Measurements from ENCODE around the gene HIP1R.

The HIP1R gene

DNA sequence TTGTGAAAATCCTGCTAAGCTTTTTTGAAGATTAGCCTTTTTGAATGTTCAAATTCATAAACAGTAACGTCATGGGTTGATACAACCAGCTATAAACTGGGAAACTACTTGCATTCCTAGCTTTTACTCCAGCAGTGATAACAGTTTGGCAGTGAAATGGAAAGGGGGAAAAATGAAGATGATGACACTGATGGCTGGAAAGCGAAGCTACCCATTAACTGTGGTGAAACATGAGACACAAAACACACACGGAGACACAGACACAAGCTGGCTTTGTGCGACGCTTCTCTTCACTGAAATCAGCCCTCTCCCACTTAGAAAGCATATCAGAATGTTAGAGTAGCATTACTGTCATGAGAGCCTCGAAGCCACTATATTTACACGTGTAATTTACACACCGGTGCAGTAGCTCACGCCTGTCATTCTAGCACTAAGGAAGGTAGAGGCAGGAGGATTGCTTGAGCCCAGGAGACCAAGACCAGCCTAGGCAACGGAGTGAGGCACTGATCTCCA, 45.0 kb downstream of the HIP1R start:
- Mint-ChIP-seq H3K4me3 (no peak overlapping the region), H3K9me3 (no peaks in the 10 kb centered on the region), H3K36me3 (ENCODE audit: insufficient read depth) (peaks cover 14% of the 10 kb centered on the region), H3K27me3 (no peaks in the 10 kb centered on the region), H3K27ac (ENCODE audit: low read depth) (peak overlapping the region; percentile 70), H3K4me1 (peaks cover 79% of the 10 kb centered on the region)
- ATAC-seq (replicated peaks; ENCODE audit: extremely low read depth, poor library complexity, severe bottlenecking), result no peak
- DNase-seq (ENCODE audit: low spot score in 2 of 2), result no peak

DNA sequence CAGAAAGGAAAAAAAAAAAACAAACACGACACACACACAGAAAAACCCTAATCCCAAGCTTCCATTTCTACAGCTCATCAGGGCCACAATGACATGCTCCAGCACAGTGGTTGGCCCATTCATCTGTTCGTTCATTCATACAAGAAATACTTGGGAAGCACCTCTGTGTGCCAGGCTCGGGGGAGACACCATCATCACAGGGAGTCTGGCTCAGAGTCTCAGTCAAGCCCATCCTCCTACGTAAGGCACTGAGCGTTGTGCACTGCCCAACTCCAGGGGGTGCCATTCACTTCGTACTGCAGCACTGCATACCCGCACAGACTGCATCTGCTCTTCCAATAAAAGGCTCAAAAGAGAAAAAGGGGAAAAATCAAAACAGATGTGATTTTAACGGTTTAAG, 45.4 kb downstream of the HIP1R start:
- ATAC-seq (replicated peaks; ENCODE audit: extremely low read depth, poor library complexity, severe bottlenecking) (peak; percentile 7), DNase-seq (ENCODE audit: low spot score in 2 of 2) (no peak)
- no peak overlapping the region for H3K4me3 Mint-ChIP-seq
- peaks cover 14% of the 10 kb centered on the region for H3K36me3 Mint-ChIP-seq (ENCODE audit: insufficient read depth)
- peak overlapping the region; percentile 70 for H3K27ac Mint-ChIP-seq (ENCODE audit: low read depth)
- H3K9me3 Mint-ChIP-seq, result no peaks in the 10 kb centered on the region
- no peaks in the 10 kb centered on the region for H3K27me3 Mint-ChIP-seq
- peaks cover 79% of the 10 kb centered on the region for H3K4me1 Mint-ChIP-seq

DNA sequence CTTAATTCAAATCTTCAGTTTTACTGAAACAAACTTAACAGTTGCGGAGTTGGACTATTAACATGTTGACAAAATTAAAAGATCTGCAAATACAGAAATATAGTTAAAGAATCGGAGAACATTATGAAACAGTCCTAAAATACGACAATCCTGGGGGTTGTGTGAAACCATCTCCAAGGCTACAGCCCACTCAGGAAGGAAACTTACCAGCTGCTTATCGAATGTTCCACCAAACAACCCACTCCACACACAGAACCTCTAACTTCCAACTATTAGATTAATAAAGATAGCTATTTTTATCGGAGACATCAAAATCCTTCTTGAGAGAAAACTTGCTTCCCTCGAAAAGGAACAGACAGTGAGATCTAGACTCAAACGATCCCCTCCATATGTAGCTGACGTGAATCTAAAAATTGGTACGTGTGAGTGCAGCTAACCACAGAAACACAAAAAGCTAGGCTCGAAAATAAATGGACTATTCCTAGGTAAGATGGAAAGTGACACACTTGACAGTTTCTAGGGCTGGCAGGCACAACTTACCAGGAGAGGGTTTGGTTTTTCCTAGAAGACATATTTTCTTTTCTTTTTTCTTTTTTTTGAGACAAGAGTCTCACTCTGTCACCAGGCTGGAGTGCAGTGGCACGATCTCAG, 47.8 kb downstream of the HIP1R start:
- DNase-seq (ENCODE audit: low spot score in 2 of 2) (no peak), ATAC-seq (replicated peaks; ENCODE audit: extremely low read depth, poor library complexity, severe bottlenecking) (no peak)
- no peak overlapping the region for H3K4me3 Mint-ChIP-seq
- H3K27ac Mint-ChIP-seq (ENCODE audit: low read depth), result peak overlapping the region; percentile 87
- H3K27me3 Mint-ChIP-seq, result no peaks in the 10 kb centered on the region
- no peaks in the 10 kb centered on the region for H3K9me3 Mint-ChIP-seq
- H3K4me1 Mint-ChIP-seq, result peaks cover 72% of the 10 kb centered on the region
- H3K36me3 Mint-ChIP-seq (ENCODE audit: insufficient read depth), result peaks cover 7% of the 10 kb centered on the region

DNA sequence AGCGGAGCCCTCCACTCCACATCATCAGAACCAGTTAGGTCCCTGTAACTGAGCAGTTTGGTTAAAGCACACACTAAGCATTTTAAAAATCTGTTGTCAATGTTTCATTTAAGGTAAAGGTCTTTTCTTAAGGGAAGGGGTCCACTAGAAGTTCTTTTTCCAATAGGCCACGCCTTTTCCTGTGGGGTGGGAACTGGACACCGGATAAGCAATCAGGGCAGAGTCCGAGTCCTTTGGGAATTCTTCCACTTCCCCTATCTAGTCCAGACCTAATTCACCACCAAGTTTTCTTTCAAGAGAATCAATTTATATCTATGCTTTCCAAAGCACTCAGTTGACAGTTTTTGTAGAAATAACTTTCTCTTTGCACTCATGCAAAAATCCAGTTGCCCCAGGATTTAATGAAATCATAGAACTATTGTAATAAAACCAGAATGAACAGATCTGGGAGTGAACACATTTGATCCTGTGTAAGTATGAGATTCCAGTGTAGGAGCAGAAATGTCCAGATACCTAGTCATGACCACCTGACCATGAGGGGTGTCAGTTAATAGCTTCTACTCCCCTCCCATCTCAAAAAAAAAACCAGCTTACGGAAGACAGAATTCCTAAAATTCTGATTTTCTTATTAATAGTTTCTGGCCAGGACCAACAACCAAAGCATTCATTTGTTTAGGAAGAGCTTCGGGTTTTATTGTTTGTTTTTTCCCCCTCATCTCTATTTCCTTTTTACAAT, 49.0 kb downstream of the HIP1R start:
- Mint-ChIP-seq H3K9me3 (no peaks in the 10 kb centered on the region), H3K27ac (ENCODE audit: low read depth) (no peak overlapping the region), H3K4me3 (no peak overlapping the region), H3K27me3 (no peaks in the 10 kb centered on the region), H3K36me3 (ENCODE audit: insufficient read depth) (peaks cover 10% of the 10 kb centered on the region), H3K4me1 (peaks cover 75% of the 10 kb centered on the region)
- ATAC-seq (replicated peaks; ENCODE audit: extremely low read depth, poor library complexity, severe bottlenecking), result no peak
- DNase-seq (ENCODE audit: low spot score in 2 of 2), result no peak

DNA sequence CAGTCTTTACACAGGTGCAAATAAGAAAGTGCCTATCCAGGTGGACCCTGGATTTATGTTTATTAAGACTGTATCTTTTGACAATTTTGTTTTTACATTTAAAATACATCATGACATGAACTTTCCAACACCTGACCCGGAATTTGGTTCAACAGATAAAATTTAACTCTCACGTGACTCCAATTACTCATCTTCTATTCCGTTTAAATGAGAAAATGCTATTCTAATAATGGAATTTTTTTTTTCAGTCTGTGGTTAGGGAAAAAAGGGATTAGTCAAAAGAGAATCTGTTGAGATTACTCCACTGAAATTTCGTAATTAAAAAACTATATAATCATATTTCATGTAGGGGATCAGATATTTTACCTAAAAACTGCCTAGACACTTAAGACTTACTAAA, 49.6 kb downstream of the HIP1R start:
- Mint-ChIP-seq H3K4me3 (no peak overlapping the region), H3K4me1 (peaks cover 75% of the 10 kb centered on the region), H3K27me3 (no peaks in the 10 kb centered on the region), H3K36me3 (ENCODE audit: insufficient read depth) (peaks cover 10% of the 10 kb centered on the region), H3K9me3 (no peaks in the 10 kb centered on the region), H3K27ac (ENCODE audit: low read depth) (no peak overlapping the region)
- DNase-seq (ENCODE audit: low spot score in 2 of 2) (no peak), ATAC-seq (replicated peaks; ENCODE audit: extremely low read depth, poor library complexity, severe bottlenecking) (no peak)

DNA sequence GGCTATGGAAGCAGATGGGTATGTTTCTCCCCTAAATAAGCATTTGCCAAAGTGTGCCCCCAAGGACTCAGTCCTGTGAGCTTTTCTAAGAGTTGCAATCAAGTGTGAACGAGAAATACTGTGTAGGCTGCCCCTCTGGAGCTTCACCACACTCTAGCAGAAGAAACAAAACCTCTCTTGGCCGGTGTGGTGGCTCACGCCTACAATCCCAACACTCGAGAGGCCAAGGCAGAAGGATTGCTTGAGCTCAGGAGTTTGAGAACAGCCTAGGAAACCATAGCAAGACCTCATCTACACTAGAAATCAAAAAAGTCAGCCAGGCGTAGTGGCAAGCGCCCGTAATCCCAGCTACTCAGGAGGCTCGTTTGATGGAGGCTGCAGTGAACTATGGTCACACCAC, 50.9 kb downstream of the HIP1R start:
- H3K27ac Mint-ChIP-seq (ENCODE audit: low read depth), result peak overlapping the region; percentile 72
- DNase-seq (ENCODE audit: low spot score in 2 of 2) (no peak), ATAC-seq (replicated peaks; ENCODE audit: extremely low read depth, poor library complexity, severe bottlenecking) (no peak)
- no peak overlapping the region for H3K4me3 Mint-ChIP-seq
- peaks cover 9% of the 10 kb centered on the region for H3K36me3 Mint-ChIP-seq (ENCODE audit: insufficient read depth)
- peaks cover 75% of the 10 kb centered on the region for H3K4me1 Mint-ChIP-seq
- H3K27me3 Mint-ChIP-seq, result no peaks in the 10 kb centered on the region
- no peaks in the 10 kb centered on the region for H3K9me3 Mint-ChIP-seq

DNA sequence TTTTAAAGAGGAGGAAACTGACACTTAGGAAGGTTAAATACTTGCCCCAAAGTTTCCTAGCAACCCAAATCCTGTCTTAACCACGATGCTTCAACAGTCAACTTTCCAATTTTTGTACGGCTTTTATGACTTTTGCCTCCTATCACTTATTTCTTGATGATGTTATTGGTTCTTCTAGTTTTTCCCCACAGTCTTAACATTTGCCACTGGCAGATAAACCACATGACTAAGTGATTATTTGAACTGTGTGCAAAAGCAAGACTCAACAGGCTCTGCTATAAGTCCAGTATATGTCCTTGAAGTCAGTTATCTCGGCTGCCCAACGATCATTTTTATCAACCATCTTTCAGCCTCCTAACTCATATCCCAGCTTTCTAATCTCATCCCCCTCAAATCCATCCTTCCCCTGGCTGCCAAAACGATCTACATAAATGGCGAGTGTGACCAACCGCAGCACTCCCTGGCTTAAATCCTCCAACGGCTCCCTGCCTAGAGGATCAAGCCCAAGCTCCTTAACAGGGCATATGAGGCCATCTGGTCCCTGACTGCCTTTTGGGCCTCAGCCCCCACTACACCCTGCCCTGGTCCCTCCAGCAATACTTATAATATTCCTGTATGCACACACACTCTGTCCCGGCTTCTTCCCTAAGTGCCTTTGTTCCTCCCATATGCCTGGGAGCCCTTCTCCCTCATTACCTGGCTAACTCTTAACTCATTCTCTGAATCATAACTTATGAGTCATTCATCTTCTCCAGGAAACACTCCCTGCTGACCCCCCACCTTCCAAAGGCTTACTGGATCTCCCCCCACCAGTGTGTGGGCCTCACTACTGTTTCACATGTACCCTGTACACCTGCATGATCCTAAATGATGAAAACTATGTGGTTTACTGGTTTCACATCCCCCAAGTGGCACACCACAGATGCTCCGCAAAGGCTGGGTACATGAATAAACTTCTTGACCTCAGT, 51.9 kb downstream of the HIP1R start:
- no peak for ATAC-seq (replicated peaks; ENCODE audit: extremely low read depth, poor library complexity, severe bottlenecking)
- no peak for DNase-seq (ENCODE audit: low spot score in 2 of 2)
- Mint-ChIP-seq H3K9me3 (no peaks in the 10 kb centered on the region), H3K27ac (ENCODE audit: low read depth) (peak overlapping the region; percentile 72), H3K27me3 (no peaks in the 10 kb centered on the region), H3K36me3 (ENCODE audit: insufficient read depth) (peaks cover 9% of the 10 kb centered on the region), H3K4me1 (peaks cover 78% of the 10 kb centered on the region), H3K4me3 (peak overlapping the region; percentile 69)

DNA sequence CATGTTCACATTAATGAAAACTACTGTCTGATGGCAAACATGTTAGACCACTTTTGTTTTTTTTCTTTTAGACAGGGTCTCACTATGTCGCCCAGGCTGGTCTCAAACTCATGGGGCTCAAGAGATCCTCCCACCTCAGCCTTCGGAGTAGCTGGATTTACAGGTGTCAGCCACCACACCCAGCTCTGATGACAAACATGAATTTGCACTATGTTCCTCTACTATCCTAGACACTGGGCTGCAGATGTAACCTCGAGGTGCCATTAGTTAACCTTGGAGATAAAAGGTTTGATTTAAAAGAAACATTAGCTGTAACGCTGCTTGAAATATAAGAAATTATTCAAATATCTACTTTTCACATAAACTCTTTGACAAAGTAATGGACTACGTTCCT, 52.6 kb downstream of the HIP1R start:
- Mint-ChIP-seq H3K36me3 (ENCODE audit: insufficient read depth) (peaks cover 10% of the 10 kb centered on the region), H3K9me3 (no peaks in the 10 kb centered on the region), H3K27ac (ENCODE audit: low read depth) (peak overlapping the region; percentile 72), H3K27me3 (no peaks in the 10 kb centered on the region), H3K4me3 (peak overlapping the region; percentile 69), H3K4me1 (peaks cover 78% of the 10 kb centered on the region)
- no peak for DNase-seq (ENCODE audit: low spot score in 2 of 2)
- no peak for ATAC-seq (replicated peaks; ENCODE audit: extremely low read depth, poor library complexity, severe bottlenecking)

DNA sequence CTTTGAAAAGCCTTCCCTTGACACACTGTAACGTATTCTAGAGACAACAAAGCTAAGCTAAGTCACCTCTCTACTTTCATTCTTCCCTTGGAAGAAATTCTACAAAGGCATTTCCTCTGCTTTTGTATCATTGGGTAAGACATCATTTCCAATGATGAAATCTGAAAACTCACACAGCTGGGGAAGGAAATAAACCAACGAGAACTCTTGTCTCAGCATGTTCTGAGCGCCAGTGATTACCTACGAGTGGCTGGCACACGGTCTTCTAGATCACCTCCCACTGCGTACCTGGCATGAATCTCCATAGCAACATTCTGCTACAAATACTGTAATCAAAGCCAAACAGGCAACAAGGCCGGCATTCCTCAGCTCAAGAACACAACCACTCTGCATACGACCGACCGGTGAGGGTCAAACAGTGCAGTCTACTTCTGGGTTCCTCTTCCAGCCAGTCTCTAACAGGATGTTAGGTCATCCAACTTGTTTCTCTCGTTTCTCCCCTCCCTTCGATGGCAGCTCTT, 53.0 kb downstream of the HIP1R start:
- peak in 1 of 2 donors; percentile 47 for DNase-seq (ENCODE audit: low spot score in 2 of 2)

DNA sequence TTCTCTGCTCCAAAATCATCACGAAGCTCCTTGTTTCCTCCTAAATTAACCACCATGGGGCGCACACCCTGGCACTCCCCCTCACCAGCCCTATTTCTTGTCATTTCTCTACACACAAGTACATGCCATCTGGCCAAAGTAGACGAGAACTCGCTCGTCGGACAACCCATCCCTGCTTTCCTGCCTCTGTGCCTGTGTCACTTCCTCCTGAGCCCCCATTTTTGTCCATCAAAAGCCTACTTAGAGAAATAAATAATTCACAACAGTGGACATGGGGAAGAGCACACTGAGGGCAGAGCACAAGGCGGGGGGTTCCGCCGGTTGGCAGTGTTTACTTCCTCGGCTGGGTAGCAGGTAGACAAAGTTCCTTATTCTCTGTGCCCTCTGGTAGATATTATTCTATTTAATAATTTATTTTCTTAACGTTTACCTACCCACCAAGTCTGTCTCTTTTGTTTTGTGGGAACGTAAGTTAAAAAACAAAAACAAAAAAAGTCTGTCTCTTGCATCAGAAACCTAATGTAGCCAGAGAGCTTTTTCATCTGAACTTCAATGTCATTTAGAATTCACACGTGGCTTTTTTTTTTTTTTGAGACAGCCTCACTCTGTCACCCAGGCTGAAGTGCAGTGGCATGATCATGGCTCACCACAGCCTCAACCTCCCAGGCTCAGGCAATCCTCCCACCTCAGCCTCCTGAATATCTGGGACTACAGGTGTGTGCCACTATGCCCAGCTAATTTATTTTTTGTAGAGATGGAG, 54.7 kb downstream of the HIP1R start:
- Mint-ChIP-seq H3K27ac (ENCODE audit: low read depth) (peak overlapping the region; percentile 91), H3K9me3 (no peaks in the 10 kb centered on the region), H3K4me3 (peak overlapping the region; percentile 69), H3K4me1 (peaks cover 79% of the 10 kb centered on the region), H3K36me3 (ENCODE audit: insufficient read depth) (peaks cover 18% of the 10 kb centered on the region), H3K27me3 (no peaks in the 10 kb centered on the region)
- ATAC-seq (replicated peaks; ENCODE audit: extremely low read depth, poor library complexity, severe bottlenecking), result no peak
- DNase-seq (ENCODE audit: low spot score in 2 of 2), result no peak

More for the DNA sequence above, 53.0 kb downstream of the HIP1R start:
- H3K9me3 Mint-ChIP-seq, result no peaks in the 10 kb centered on the region
- no peaks in the 10 kb centered on the region for H3K27me3 Mint-ChIP-seq
- peak overlapping the region; percentile 69 for H3K4me3 Mint-ChIP-seq
- peak overlapping the region; percentile 72 for H3K27ac Mint-ChIP-seq (ENCODE audit: low read depth)
- peak; percentile 88 for ATAC-seq (replicated peaks; ENCODE audit: extremely low read depth, poor library complexity, severe bottlenecking)
- H3K4me1 Mint-ChIP-seq, result peaks cover 75% of the 10 kb centered on the region
- H3K36me3 Mint-ChIP-seq (ENCODE audit: insufficient read depth), result peaks cover 10% of the 10 kb centered on the region

DNA sequence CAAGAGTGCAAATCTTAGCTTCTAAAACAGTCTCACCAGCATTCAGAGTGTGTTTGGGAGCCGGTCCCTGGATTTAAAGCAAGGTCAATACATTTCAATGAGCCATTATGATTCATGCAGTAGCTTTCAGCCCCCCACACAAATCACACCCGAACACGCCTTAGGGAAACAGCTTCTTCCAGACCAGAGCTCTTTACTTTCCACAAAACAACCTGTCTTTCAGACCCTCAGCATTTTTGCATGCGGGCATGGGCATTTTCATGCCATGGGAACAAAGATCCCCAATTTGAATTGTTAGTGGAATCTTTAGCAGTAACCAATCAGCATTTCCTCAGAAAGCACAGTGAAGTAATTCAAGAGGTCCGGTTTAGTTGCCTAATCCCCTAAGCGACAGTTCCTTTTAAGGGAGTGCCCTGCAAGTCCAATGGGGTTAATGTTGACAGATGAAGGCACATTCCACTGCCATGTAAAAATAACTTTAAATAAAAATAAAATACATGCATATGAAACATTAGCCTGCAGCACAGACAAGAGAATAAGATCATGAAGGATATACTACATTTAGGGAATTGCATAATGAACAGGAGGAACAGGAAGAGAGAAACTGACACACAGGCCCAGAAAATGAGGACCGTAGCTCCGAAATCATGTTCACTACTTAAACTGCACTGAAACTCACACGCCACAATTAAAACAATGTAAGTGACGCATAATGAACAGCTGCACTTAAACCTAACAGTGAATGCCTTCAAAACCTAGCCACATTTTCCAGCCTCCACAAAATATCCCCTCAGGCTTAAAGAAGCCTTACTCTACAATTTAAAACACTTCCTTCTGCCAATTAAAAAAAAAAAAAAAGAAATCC, 56.6 kb downstream of the HIP1R start:
- ATAC-seq (replicated peaks; ENCODE audit: extremely low read depth, poor library complexity, severe bottlenecking) (no peak), DNase-seq (ENCODE audit: low spot score in 2 of 2) (no peak)
- Mint-ChIP-seq H3K9me3 (no peaks in the 10 kb centered on the region), H3K4me1 (peaks cover 93% of the 10 kb centered on the region), H3K27me3 (no peaks in the 10 kb centered on the region), H3K36me3 (ENCODE audit: insufficient read depth) (peaks cover 29% of the 10 kb centered on the region), H3K27ac (ENCODE audit: low read depth) (no peak overlapping the region), H3K4me3 (peak overlapping the region; percentile 20)

Data from central memory CD8-positive, alpha-beta T cell (primary cell).